NCI-H1694 (cell line): Measurements from ENCODE around the gene HTR2C.
"Not testable (repeated sequence)": the region's sequence is repeated elsewhere in the genome, so short reads cannot be mapped to it uniquely, and the experiment has no call there.

Experiments used
- DNase-seq: peaks from one replicate; lab custom pipeline; 2025; lab: John Stamatoyannopoulos, UW

HTR2C gene

DNA sequence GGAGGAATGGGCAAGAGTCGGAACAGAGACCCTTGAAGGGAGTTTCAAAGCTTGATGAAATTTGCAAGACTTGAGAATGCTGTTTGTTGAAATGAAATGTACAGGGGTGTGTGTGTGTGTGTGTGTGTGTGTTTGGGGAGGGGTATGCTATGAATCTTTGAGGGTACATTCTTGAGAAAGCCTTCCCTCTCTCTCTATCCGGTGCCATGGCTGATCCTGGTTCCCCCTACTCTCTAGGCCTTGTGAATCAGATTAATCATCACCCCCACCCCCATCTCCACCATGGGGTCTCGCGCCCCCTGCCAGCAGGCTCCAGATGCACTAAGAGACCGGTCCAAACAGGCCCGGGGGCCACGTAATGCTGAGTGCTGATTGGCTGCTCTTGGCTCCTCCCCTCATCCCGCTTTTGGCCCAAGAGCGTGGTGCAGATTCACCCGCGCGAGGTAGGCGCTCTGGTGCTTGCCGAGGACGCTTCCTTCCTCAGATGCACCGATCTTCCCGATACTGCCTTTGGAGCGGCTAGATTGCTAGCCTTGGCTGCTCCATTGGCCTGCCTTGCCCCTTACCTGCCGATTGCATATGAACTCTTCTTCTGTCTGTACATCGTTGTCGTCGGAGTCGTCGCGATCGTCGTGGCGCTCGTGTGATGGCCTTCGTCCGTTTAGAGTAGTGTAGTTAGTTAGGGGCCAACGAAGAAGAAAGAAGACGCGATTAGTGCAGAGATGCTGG is at the start of gene HTR2C:
TSS of gene HTR2C (plus strand) at position 441 of the 729 bp plus-strand sequence. CDS start 142,851 bp downstream, outside the sequence.
- no peak for DNase-seq

DNA sequence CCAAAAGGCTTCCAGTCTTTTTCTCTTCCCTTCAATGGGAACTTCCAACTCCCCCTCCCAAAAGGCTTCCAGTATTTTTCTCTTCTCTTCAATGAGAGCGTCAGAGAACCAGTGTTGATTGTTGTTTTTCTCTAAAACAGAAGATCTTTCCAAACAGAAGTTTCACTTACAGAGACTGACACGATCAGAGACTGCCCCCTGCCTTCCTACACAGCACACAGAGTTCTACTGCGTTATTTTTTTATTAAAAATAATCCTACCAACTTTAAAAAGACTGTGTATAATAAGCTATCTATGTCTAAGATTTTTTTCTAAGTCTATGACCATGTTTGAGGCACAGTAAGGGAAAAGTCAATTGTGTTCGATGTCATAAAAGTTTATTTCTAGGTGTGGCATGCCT is 3.5 kb upstream of the HTR2C start:
- DNase-seq, result no peak

DNA sequence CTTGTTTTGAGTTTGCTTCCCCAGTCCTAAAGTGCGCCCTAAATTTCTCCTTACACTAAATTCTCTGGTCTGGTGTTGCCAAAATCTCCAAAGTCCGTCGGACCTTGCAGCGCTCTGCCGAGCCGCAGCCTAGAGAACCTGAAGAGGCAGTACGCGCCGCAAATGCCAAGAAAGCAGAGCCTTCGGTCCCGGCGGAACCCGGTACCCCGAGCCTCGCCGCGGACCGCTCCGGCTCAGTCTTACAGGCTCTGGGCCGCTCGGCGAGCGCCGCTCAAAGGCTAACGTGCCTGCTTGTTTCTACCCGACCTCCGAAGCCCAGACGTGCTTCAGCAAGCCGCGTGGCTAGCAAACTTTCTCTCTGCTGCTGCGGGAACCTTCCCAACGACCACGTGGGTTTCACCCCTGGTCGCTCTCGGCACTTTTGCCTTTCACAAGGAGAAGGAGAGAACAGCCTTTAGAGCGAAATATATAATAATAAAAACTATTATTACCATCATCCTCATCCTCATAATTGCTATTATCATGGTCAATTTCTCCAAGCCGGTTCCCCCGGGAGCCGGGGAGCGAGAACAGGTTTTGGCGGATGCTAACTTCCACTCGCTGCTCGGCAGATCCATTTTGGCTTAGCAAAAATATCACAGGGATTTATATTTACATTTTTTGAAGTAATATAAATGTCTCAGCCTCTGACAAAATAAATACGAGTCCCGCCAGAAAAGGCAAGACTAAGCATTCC is 2.2 kb upstream of the HTR2C start:
- DNase-seq, result no peak

DNA sequence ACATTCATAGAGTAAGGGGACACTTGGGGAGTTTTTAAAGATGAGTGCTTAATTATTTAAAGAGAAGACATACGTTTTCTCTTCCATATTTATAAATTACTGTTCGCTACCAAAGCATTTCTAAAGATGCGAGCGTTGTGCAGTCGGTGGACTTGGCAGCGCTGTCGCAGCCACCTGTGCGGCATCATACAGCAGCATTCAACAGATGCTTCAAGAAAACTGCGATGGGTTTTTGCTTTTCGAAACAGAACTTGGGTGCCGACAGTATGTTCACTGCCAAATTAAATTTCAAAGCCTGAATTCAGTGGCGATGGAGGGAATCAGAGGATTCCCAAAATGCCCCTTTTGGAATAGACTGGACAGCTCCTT is 1.6 kb upstream of the HTR2C start:
- no peak for DNase-seq

DNA sequence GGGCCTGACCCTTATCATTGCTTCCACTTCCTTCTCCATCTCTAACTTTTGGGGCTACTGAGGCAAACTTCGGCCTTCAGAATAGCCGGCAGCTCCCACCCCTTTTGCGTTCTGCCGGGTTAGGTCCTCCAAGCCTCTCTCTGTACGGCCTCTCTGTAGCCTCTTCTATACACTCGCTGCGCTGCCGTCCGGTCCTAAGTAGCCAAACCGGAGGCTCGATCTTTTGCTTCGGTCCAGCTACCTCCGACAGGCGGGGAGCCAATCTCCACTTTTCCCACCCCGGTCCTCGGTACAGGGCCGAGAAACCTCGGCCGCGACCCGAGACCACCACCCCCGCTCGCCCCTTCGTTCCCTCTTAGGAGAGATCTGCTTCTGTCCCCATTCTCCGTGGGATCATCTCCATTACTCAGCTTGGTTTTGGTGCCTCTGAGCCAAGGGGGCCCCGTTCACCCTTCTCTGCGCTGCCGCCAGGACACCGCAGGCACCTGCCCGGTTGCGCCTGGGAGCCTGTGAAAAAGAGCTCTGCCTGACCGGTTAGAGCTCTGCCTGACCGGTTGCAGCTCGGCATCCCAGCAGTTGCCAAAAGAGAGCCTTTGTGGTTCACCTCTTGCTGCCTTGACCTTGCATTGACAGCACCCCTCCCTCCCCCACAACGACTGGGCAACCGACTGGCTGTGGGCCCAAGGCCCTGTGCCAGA is 1.0 kb upstream of the HTR2C start:
- DNase-seq, result no peak

DNA sequence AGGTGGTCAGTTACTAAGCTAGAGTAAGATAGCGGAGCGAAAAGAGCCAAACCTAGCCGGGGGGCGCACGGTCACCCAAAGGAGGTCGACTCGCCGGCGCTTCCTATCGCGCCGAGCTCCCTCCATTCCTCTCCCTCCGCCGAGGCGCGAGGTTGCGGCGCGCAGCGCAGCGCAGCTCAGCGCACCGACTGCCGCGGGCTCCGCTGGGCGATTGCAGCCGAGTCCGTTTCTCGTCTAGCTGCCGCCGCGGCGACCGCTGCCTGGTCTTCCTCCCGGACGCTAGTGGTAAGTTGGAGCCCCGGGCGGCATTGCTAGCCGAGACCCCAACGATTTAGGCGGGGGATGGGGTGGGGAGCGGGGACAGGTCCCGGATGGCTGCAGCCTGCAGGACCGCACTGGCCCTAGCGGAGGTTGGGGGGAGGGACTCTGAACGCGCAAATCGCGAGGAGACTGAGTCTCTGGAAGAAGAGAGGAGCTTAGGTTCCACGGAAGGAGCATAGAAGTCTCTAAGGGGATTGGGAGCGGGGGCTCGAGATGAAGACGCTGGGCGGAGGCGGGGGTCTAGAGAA is 573 bp downstream of the HTR2C start:
- no peak for DNase-seq

DNA sequence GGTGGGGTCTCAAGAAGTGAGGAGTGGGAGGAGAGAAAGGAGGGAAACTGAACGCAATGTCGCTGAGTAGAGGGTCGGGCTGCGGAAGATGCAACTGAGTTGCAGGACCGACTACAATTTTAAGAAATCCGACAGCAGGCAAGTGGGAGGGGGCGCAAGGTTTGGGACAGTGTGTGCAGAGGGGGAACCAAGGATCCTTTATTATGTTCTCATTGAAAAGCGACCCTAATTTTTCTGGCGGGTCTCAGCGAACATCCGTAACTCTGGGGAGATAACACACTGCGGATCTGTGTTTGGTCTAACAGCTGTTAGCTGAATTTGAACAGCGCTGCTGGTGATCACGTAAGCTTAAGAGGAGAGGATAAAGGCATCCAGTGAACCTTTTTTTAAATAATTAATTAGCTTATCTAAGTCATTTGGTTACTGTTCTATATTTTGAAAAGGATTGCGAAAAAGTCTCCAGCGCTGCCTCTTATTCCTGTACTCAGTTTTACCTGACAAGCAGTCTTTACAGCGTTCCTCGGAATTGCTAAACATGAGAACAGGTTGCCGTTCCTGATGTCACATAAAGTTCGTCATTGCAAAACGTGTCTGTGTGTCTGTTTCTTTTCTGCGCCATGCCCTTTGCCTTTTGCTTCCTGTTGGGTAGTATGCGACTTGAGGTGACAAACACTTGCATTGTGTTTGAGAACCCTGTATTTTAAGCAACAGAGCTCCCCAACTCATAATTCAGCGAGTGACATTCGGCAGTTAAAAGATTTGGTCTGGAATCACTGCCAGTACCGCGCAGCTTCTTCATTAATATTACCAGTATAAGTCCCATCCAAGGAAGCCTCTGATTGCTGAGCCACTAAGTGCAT is 1.3 kb downstream of the HTR2C start:
- no peak for DNase-seq

DNA sequence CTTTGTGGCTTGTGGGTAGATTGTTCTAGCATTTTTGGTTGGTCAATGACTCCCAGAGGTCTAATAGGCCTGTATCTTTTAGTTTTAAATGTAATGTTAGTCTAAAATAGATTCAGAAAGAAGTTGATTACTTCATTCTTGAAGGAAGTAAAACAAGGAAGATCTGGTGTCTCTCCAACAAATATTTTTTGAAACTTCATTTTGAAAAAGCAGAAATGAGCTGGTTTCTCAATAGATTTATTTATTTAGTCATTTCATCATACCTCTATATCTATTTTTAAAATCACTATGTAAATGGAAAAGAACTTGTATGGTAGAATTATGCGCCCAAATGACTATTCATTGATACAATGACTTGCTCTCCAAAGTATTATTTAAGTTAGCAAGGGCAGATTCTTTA is 7.2 kb downstream of the HTR2C start:
- DNase-seq, result no peak

DNA sequence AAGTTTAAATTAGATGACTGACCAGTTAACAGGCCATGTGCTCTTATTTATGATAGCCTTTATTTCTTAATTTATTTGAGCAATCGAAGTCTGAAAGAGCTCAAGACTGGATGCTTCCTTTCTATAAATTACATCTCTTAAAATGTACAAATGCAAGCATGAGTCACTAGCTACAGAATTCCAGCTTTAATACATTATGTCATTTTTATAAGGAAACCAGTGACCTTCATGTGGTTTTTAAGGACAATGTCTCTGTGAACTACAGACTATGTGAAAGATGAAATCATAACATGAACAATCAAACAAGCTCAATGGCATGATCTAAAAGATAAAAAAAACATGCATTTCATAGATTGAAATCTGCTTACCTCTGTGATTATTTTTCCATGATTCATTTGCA is 15.4 kb downstream of the HTR2C start:
- no peak for DNase-seq

DNA sequence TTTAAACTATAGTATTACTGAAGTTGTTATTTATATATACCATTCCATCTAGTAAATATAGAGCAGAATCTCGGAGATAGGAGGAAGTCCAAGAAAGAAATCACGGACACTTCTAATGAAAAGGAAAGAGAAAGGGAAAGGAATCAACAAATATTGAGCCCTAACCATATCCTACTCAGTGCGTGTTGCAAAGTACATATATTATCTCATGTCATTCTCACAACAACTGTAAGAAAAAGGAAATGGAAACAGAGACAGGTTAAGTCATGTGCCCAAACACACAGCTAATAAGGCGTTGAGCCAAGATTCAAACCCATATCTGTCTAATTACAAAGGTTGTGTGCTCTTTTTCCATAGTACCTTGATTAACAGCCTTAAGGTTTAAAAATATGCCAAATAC is 16.0 kb downstream of the HTR2C start:
- no peak for DNase-seq

DNA sequence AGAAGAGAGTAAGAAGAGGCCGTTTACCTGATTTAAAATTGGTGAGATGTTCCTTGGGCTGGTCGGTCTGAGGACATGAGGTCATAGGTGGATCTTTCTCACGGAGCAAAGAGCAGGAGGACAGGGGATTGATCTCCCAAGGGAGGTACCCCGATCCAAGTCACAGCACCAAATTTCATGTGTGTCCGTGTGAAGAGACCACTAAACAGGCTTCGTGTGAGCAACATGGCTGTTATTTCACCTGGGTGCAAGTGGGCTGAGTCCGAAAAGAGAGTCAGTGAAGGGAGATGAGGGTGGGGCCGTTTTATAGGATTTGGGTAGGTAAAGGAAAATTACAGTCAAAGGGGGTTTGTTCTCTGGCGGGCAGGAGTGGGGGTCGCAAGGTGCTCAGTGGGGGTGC is 22.7 kb downstream of the HTR2C start:
- DNase-seq, result not testable (repeated sequence)

DNA sequence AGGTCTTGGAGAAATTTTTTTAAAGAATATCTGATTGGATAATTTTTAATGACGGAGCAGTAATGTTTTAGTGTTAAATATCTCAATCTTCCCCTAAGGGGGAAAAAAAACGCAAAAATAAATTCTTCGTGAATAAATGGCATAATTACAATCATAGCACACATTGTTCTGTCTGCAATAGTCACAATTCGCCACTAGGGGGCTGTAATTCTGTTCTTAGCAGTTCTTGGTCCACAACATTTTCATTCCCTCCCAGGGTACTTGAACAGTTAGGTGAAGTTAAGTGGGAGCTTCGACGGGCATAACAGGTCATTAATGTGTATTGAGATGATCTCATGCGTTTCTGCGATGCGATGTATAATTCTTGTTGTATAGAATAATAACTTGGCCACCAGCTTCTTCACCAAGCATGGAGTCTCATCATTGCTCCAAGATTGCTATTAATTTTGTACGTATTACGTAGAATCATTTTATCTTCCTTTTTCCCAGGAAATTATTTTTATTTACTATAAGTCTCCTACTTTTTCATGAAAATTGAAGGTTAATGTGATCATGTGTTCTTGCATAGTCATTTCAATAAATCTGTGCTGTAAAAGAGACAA is 27.2 kb downstream of the HTR2C start:
- DNase-seq, result peak; percentile 39

DNA sequence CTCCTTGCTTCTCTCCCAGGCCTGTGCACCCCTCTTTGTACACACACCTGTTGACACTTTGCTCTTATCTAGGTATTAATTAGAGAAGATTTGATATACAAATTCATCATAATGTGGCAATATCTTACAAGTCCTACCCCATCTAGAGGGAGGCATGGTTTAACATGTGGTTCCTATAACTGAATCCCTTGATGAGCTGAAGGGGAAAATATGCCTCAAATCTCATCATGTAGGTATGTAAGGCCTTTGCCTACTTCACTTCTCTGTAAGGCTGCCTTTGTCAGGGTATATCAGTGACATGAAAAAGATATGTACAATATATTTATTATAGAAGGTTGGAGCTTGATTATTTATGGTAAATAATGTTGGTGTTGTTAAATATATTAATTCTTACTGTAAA is 31.9 kb downstream of the HTR2C start:
- DNase-seq, result no peak

DNA sequence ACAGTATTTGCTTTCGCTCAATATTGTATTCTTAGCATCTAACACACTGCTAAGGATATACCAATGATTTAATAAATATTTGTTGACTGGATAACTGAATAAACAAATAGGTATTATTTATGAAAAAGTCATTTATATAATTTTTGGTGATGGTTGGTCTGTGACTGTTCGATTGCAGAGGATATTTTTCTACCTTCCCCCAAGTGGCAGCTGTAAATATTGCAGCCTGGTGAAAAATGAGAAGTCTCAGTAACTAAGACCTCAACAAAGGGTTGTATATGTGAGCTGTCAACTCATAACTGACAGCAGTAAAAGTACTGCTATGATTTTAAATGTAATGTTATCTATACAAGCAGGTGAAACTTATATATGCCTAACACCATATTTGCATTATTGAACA is 36.0 kb downstream of the HTR2C start:
- no peak for DNase-seq

DNA sequence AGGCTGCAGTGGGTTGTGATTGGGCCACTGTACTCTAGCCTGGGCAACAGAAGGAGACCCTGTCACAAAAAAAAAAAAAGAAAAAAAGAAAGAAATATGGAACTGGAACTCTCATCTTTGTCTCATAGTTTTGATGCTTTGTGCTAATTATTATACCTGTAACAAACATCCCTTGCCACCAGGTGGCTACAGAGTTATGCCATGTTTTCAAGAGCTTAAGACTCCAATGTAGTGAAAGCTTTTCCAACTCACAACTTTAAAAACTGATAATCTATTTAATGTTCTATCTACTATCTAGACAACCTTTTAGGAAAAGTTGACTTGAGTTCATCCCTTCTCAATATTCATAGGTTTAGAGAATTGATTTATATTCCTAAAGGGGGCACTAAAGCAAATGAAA is 42.4 kb downstream of the HTR2C start:
- no peak for DNase-seq

DNA sequence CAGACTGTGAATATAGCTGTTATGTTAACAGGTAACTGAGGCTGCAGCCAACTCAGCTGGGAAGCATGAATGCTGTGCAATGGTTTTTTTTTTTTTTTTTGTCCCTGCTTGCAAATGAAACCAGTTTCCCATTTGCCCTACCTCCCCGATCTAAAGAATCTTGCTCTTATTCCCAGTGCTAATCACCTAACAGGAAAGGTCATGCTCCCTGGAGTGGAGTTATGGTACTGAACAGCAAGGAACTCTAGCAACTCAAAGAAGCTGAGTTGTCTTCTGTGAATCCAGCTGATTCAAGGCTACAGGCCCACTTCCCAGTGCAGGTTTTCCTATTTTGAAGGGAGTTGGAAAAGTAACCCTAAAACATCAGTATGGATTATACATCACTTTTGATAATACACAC is 52.1 kb downstream of the HTR2C start:
- DNase-seq, result no peak

DNA sequence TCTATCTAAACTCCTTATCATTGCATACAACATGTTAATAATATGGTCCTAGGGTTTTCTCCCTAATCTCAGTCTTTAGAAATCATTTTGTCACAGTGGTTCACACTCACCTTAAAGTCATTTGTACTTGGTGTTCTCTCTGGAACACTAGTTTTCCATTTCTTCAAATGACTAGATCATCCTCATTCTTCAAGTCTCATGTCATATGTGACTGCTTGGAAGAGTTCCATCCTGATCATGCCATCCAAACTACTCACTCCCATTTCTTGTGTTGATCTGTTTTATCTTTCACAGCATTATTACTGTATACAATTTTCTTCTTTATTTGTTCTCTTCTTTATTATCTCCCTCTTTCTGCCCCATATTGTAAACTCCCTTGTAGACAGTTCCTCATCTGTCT is 66.5 kb downstream of the HTR2C start:
- no peak for DNase-seq

DNA sequence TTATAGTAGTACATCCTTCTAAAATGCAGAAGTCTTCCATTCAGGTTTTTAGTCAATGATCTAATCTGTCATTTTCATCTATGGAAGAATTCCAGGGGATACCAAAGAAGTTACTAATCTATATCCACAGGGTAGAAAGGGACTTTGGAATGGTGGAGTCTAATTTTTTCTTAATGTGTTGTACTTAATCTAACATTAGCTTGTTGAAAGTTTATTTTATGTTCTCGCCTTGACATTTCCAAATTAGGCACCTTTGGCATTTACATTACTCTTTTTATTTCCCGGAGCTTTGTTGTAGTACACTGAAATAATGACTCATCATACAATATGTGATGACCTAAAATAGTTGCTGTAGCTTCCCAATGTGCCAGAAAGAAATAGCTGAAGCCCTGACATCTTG is 91.5 kb downstream of the HTR2C start:
- no peak for DNase-seq

DNA sequence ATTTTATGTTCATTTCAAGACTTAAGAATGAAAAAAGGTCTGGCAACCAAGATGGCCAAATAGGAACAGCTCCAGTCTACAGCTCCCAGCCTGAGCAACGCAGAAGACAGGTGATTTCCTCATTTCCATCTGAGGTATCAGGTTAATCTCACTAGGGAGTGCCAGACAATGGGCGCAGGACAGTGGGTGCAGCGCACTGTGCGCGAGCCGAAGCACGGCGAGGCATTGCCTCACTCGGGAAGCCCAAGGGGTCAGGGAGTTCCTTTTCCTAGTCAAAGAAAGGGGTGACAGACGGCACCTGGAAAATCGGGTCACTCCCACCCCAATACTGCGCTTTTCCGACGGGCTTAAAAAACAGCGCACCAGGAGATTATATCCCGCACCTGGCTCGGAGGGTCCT is 116.6 kb downstream of the HTR2C start:
- not testable (repeated sequence) for DNase-seq

DNA sequence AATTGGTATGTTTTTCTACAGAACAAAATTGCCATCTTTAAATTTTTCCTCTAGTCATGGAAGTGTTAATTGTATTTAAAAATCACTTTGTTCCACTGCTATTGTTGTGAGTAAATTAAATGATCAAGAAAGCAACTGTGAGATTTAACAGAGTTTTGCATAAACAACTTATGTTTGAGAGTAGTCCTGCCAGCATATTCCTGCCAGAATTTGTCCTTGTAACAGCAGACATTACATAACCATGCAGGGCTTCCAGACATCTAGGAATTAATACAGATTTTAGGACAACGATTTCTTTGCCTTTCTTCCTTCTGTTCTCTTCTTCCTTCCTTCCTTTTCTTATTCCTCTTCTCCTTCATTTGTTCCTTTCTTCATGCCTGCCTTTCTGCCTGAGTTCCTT is 125.5 kb downstream of the HTR2C start:
- no peak for DNase-seq

DNA sequence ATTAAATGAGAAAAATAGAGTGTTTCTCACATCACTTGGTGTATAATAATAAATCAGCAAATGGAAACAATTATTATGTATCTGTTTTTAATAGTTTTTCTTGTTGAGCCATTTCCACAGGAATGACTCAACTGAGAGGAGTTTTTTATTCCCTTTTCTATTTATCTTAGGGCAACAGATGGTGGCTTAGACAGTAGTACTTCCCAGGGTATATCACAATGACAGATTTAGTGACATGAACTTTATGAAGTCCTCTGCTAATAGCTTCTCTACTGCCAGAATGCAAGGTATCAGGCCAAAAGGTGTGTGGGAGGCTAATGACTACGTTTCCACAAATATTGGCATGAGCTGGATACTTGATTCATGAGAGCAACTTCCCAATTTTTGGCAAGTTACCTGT is 126.7 kb downstream of the HTR2C start:
- no peak for DNase-seq

DNA sequence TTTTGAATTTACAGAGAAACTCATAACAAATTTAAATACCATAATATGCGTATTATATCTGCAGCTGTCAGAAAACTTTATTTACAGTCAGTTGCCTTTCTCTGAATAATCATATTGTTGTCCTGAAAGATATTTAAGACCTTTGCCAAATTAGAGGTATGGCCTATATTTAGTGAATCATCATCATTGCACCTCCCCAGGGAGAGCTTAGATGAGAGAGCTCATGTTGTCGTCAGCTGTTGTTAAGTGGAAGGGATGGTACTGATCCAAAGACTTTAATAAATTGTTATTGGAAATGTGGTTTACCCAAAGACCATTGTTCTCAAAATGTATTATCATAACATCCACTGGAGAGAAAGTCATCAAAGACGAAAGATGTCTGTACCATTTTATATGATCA is 128.6 kb downstream of the HTR2C start:
- no peak for DNase-seq
